ENCODE results near the gene PGR. TPM values are rescaled to one million over a fixed set of nuclear protein-coding genes. Genes with fewer than 3 reads are reported as not detected.
A peak's percentile ranks its signal among the peaks of the same experiment; 100 is the strongest.

The PGR gene
- total RNA-seq, 1 experiment from 2014 or later = 0.24 TPM

- POLR2A ChIA-PET (ENCODE audit: low non-redundant PET) = no interaction called here
- CTCF ChIA-PET = no interaction called here
- Histone ChIP-seq H3K9me3 (ENCODE audit: low read depth, low read length, poor library complexity, severe bottlenecking) (no peaks in the 10 kb centered on the region), H3K27me3 (replicated peaks; ENCODE audit: insufficient read depth, low read depth, low read length, poor library complexity) (no peaks in the 10 kb centered on the region), H3K4me3 (ENCODE audit: low read depth, low read length, poor library complexity, severe bottlenecking) (no peak overlapping the region), H3K4me1 (ENCODE audit: insufficient read depth, low read length, poor library complexity, severe bottlenecking) (no peaks in the 10 kb centered on the region), H3K36me3 (ENCODE audit: insufficient read depth, low read length, poor library complexity, severe bottlenecking) (no peaks in the 10 kb centered on the region), H3K27ac (ENCODE audit: low read depth, low read length, poor library complexity, severe bottlenecking) (no peak overlapping the region)
- intact Hi-C loops (cut with micrococcal nuclease; ENCODE audit: unreplicated experiment) = no loop called here
- no peak for DNase-seq (ENCODE audit: low spot score)
- TF ChIP-seq EZH2 (IDR thresholded peaks at IDR 0.05; ENCODE audit: borderline replicate concordance, low read depth, low read length, poor library complexity, severe bottlenecking) (no peak), CTCF (conservative IDR thresholded peaks at IDR 0.05; ENCODE audit: low read depth, low read length) (no peak)
- no TSS peak for BruUV-seq (replicated peaks)
These were observed 29.0 kb downstream of the PGR start for GRCh38 chr11:101100601-101101000.

GRCh38 chr11:101096036-101096704, 33.4 kb downstream of the PGR start:
- CTCF ChIA-PET = no interaction called here

GRCh38 chr11:101091781-101092180, 37.8 kb downstream of the PGR start:
- H3K4me1 ChIP-seq (ENCODE audit: insufficient read depth, low read length, poor library complexity, severe bottlenecking) = no peaks in the 10 kb centered on the region
- no peak for DNase-seq (ENCODE audit: low spot score)
- H3K36me3 ChIP-seq (ENCODE audit: insufficient read depth, low read length, poor library complexity, severe bottlenecking) = no peaks in the 10 kb centered on the region
- no peak for TF ChIP-seq CTCF (conservative IDR thresholded peaks at IDR 0.05; ENCODE audit: low read depth, low read length)
- TF ChIP-seq EZH2 (IDR thresholded peaks at IDR 0.05; ENCODE audit: borderline replicate concordance, low read depth, low read length, poor library complexity, severe bottlenecking) = no peak
- no TSS peak for BruUV-seq (replicated peaks)
- H3K9me3 ChIP-seq (ENCODE audit: low read depth, low read length, poor library complexity, severe bottlenecking) = no peaks in the 10 kb centered on the region
- intact Hi-C loops (cut with micrococcal nuclease; ENCODE audit: unreplicated experiment) = no loop called here
- CTCF ChIA-PET = no interaction called here
- H3K27me3 ChIP-seq (replicated peaks; ENCODE audit: insufficient read depth, low read depth, low read length, poor library complexity) = no peaks in the 10 kb centered on the region
- POLR2A ChIA-PET (ENCODE audit: low non-redundant PET) = no interaction called here
- no peak overlapping the region for H3K27ac ChIP-seq (ENCODE audit: low read depth, low read length, poor library complexity, severe bottlenecking)
- H3K4me3 ChIP-seq (ENCODE audit: low read depth, low read length, poor library complexity, severe bottlenecking) = no peak overlapping the region

More at GRCh38 chr11:101096036-101096704, 33.4 kb downstream of the PGR start:
- Histone ChIP-seq H3K4me3 (ENCODE audit: low read depth, low read length, poor library complexity, severe bottlenecking) (no peak overlapping the region), H3K4me1 (ENCODE audit: insufficient read depth, low read length, poor library complexity, severe bottlenecking) (no peaks in the 10 kb centered on the region), H3K36me3 (ENCODE audit: insufficient read depth, low read length, poor library complexity, severe bottlenecking) (no peaks in the 10 kb centered on the region), H3K27ac (ENCODE audit: low read depth, low read length, poor library complexity, severe bottlenecking) (no peak overlapping the region), H3K9me3 (ENCODE audit: low read depth, low read length, poor library complexity, severe bottlenecking) (no peaks in the 10 kb centered on the region), H3K27me3 (replicated peaks; ENCODE audit: insufficient read depth, low read depth, low read length, poor library complexity) (no peaks in the 10 kb centered on the region)
- intact Hi-C loops (cut with micrococcal nuclease; ENCODE audit: unreplicated experiment) = no loop called here
- TF ChIP-seq CTCF (conservative IDR thresholded peaks at IDR 0.05; ENCODE audit: low read depth, low read length) (no peak), EZH2 (IDR thresholded peaks at IDR 0.05; ENCODE audit: borderline replicate concordance, low read depth, low read length, poor library complexity, severe bottlenecking) (no peak)
- POLR2A ChIA-PET (ENCODE audit: low non-redundant PET) = no interaction called here
- peak; percentile 8 for DNase-seq (ENCODE audit: low spot score)
- no TSS peak for BruUV-seq (replicated peaks)
